Dedifferentiated amniotic fluid mesenchymal stem cell (primary cell): ENCODE data around the gene POU2F1.

Experiments
- DNase-seq: peaks from one replicate; pipeline ENCODE4 v3.0.0-alpha.2; 2016; ENCODE audit errors: extremely low spot score

Gene POU2F1

DNA sequence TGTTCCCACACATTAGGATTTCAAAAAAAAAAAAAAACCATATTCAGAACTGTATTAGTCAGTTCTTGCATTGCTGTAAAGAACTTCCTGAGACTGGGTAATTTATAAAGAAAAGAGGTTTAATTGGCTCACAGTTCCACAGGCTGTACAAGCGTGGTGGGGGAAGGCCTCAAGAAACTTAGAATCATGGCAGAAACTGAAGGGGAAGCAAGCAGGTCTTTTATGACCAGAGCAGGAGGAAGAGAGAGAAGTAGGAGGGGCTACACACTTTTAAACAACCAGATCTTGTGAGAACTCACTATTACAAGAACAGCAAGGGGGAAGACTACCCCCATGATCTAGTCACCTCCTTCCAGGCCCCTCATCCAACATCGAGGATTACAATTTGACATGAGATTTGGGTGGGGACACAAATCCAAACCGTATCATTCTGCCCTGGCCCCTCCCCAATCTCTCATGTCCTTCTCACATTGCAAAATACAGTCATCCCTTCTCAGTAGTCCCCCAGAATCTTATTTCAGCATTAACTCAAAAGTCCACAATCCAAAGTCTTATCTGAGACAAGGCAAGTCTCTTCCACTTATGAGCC is 51.8 kb downstream of the POU2F1 start:
- DNase-seq: no peak

- peak; percentile 19 for DNase-seq
Measured at GRCh38 chr1:167273027-167273800, 52.5 kb downstream of the POU2F1 start.

DNA sequence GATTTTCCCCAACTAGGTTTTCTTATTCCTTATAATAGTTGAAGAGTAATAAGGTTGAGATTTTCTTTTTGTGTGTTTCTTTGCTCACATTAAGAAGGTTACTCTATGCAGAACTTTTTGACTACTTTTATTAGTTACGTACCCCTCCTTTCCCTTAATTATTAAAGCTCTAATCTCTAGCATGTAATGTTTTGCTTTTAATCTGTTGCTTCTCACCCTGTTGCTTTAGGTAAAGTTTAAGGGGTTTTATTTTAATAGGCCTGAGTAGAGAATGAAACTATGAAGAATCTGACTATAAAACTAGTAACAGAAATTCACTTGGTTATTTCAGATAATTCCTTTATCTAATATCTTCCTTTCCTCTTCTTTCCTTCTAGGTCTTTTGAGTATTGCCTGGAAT is 53.4 kb downstream of the POU2F1 start:
- no peak for DNase-seq

- no peak for DNase-seq
Measured at GRCh38 chr1:167276969-167277368, 56.3 kb downstream of the POU2F1 start.

DNA sequence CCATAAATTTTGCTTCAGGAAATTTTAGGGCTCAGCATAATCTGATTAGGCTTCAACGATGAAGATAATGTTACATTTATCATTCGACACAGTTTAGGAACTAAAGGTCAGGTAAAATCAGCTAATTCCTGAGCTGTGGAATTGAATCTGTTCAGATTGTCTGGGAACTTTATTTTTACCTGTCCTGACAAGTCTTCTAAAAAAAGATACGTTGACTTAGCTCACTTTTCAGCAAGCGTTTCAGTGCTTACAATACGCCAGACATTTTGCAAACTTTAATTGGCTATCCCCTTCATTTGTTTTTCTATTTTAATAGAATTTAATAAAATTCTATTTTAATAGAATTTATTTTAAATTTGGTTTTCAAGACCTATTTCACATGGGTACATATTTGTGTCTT is 57.8 kb downstream of the POU2F1 start:
- no peak for DNase-seq

- DNase-seq: no peak
Measured at GRCh38 chr1:167280912-167281311, 60.2 kb downstream of the POU2F1 start.

DNA sequence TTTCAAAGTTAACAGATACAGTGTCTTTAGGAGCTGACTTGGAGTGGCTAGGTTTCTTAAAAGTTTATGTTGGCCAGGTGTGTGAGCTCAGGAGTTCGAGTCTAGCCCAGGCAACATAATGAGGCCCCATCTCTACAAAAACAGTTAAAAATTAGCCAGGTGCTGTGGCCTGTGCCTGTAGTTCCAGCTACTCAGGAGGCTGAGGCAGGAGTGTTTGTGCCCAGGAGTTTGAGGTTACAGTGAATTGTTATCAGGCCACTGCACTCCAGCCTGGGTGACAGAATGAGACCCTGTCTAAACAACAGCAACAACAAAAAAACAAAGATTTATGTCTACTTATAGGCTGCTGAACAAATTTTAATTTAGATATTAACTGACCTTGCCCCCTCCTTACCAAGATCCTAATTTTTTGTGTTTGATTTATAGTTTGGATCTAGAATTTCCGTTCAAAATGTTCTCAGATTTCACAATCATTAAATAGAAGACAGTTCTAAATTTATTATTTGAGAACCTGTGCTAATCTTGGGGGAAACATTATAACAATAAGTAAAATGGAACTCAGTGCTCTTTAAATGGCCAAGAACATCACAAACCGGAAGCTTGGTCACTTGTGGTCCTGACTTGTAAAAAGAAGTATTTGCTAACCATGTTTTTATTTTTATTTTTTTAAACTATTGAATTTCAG is 67.8 kb downstream of the POU2F1 start:
- DNase-seq: no peak

DNA sequence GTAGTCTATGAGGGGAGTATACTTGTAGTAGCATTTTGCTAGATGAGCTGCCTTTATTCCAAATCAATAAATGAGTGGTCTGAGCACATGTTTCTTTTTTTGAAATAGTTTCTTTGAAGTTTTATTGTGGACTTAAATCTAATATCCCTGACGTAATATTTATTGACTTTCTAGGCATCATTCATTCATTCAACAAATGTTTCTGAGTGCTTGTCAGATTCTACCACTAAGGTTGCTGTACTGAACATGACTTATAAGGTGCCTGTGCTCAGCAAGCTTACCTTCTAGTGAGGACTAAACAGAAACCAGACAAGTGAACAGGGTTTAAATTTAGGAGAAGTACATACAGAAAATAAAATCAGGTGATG is 68.4 kb downstream of the POU2F1 start:
- DNase-seq: no peak

- DNase-seq: no peak
Measured at GRCh38 chr1:167289966-167290365, 69.3 kb downstream of the POU2F1 start.

DNA sequence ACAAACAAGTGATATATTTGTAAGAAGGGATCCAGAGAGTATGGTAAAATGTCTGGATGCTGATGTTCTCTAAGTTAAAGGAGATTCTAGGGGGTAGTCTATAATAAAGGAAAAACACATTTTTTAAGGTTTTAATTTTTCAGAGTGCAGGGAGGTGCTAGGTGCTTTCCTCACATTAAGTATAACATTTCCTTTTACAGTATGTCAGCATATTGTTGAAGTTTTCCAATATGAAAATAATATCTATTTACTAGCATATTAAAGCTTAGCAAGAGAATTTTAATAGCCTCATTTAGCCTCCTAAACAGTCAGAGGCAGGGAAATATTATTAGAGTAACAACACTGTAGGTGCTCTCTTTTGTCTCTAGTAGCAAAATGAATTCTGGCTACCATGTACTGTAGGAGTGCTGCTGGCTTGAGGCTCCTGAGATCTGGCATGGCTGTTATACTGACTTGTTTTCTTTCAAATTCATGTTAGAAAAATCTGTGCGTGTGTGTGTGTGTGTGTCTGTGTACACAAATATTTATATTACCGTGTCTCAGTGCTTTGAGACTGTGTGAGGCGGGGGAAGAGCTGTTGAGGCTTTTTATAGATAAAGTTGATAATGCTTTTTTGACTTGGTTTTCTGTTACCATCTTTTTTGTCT is 71.0 kb downstream of the POU2F1 start:
- no peak for DNase-seq

DNA sequence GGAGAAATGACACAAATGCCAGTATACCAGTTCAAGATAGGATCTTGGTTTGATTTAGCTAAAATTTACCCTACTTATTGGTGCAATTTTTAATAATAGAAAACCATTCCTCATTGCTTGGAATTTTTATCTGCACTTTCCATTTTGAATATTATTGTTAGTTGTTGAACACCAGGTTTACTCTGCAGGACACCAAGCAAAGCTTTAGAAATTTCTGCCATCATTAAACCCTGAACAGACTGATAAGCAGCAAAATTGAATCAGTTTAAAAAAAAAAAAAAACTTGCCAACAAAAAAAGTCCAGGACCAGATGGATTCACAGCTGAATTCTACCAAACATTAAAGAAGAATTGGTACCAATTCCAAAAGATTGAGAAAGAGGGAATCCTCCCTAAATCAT is 71.5 kb downstream of the POU2F1 start:
- no peak for DNase-seq

DNA sequence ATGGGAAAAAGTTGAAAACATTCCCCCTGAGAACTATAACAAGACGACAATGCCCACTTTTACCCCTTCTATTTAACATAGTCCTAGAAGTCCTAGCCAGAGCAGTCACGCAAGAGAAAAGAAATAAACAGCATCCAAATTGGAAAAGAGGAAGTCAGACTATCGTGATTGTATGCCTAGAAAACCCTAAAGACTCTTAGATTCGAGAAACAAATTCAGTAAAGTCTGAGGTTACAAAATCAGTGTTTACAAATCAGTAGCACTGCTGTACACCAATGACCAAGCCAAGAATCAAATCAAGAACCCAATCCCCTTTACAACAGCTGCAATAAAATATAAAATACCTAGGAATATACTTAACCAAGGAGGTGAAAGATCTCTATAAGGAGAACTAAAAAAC is 72.4 kb downstream of the POU2F1 start:
- no peak for DNase-seq

GRCh38 chr1:167294528-167294927 is 73.8 kb downstream of the POU2F1 start:
- DNase-seq: no peak

GRCh38 chr1:167297222-167298214 is 76.8 kb downstream of the POU2F1 start:
- DNase-seq: no peak

DNA sequence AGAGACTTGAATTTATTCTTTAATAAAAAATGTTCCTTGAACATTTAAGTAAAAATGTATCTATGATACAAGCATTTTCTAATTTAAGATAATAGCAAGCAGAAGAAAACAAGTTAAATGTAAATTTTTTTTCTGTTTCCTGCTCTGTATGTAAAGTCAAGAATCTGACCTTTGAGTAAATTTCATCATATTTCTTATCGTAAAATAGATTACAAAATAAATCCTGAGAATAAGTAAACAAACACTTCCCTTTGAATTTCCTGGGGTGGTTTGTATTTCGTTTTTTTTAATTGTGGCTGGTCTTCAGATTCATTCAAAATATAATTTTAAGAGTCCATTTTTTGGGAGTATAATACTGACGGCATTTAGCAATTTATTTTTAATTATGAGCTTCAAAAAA is 77.6 kb downstream of the POU2F1 start:
- DNase-seq: no peak

DNA sequence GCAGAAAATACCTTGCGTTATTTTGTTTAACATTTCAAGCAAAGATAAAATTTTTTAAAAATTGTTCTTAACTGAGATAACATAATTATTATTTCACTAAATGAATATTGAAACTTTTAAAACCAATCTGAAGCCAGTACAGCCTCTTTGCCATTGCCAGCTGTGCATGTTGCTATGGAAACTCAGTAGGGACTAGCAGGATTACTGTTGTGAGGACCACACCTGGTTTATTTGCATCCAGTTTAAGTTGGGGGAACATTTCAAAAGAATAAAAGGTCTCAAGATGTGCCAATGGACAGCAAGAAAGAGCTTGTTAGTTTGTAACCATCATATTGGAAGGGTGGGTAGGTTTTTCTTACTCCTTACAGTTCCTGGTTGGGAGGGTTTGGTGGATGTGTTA is 80.7 kb downstream of the POU2F1 start:
- DNase-seq: no peak

DNA sequence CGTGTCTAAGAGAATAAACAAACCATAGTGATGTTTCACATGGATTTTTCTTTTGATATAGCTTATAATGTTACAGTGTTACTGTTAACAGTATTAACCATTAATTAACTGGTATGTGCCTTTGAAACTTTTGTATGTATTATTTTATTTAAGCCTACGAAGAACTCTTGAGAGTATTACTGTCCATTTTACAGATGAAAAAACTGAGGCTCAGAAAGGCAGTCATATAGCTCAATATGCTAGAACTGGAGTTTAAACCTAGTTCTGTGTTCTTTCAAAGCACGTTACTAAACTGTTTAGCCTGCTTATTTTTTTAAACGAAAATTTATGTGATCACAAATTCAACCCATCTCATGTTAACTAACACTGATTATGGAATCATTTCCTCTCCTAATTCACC is 83.5 kb downstream of the POU2F1 start:
- DNase-seq: no peak

GRCh38 chr1:167305059-167305705 is 84.5 kb downstream of the POU2F1 start:
- no peak for DNase-seq

- no peak for DNase-seq
Measured at GRCh38 chr1:167305706-167306277, 85.1 kb downstream of the POU2F1 start.

GRCh38 chr1:167310732-167311131 is 90.0 kb downstream of the POU2F1 start:
- no peak for DNase-seq

DNA sequence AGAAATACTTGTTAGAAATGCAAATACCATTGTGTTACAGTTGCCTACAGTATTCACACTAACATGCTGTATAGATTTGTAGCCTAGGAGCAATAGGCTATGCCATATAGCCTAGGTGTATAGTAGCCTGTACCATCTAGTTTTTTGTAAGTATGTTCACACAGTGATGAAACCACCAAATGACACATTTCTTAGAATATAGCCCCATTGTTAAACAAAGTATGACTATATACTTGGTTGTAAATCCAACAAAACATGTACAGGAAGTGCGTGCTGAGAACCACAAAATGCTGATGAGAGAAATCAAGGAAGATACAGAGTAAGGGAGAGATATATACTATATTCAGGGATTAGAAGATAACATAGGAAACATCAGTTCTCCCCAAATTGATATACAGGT is 92.2 kb downstream of the POU2F1 start:
- DNase-seq: no peak
